HEK293 (cell line): ENCODE results near the gene NFAT5.

ENCODE experiments used
- CTCF ChIA-PET: fragments of 350-600 bp; formaldehyde crosslinking; extraction: SDS; loops from one replicate; lab custom pipeline; 2021; ENCODE audit warnings: antibody characterized with exemption; lab: Yijun Ruan, JAX
- POLR2A ChIA-PET: fragments of 300-600 bp; formaldehyde crosslinking; extraction: SDS; loops from one replicate; lab custom pipeline; 2020; ENCODE audit warnings: antibody characterized with exemption, inconsistent platforms; lab: Yijun Ruan, JAX
- H3K27ac ChIP-seq: fragments of 200-500 bp; sonication (Bioruptor generic); 2 replicates; pipeline ENCODE4 v1.5.1; 2014; ENCODE audit warnings: low read depth, low read length, control low read depth, inconsistent platforms; ENCODE audit errors: extremely low read depth
- H3K36me3 ChIP-seq, 2 experiments: fragments of 200-500 bp in 1 of 2; sonication (Bioruptor generic) in 1 of 2; 1 replicate in 1 of 2; 2 replicates in 1 of 2; pipeline ENCODE4 v1.5.1; 2014 to 2017; ENCODE audit warnings: inconsistent platforms in 2 of 2, low read length in 2 of 2; ENCODE audit not compliant: control insufficient read depth in 2 of 2, insufficient read depth in 1 of 2
- H3K4me1 ChIP-seq: fragments of 200-500 bp; sonication (Bioruptor generic); 2 replicates; pipeline ENCODE4 v1.5.1; 2014; ENCODE audit warnings: mild to moderate bottlenecking, low read length, inconsistent platforms; ENCODE audit not compliant: control insufficient read depth, insufficient read depth
- H3K4me3 ChIP-seq: 2 replicates; pipeline ENCODE4 v1.5.1; 2011; ENCODE audit warnings: low read depth, mild to moderate bottlenecking, control low read depth, low read length, moderate library complexity
- H3K9me3 ChIP-seq: fragments of 200-500 bp; sonication (Bioruptor generic); 2 replicates; pipeline ENCODE4 v1.5.1; 2014; ENCODE audit warnings: low read depth, low read length, inconsistent platforms; ENCODE audit not compliant: control insufficient read depth, insufficient read depth
- BCL11A ChIP-seq: fragments of 450-650 bp; formaldehyde crosslinking; IDR thresholded peaks from 2 replicates; pipeline ENCODE4 v1.5.1; 2016; ENCODE audit warnings: low read depth, missing biosample characterization, missing genetic modification characterization
- BCL11B ChIP-seq: fragments of 450-650 bp; formaldehyde crosslinking; IDR thresholded peaks from 2 replicates; pipeline ENCODE4 v1.5.1; 2016; ENCODE audit warnings: low read depth, missing biosample characterization, missing genetic modification characterization
- CTCF ChIP-seq: fragments of 450-650 bp; formaldehyde crosslinking; IDR thresholded peaks from 2 replicates; pipeline ENCODE4 v1.5.1; 2016; ENCODE audit warnings: missing biosample characterization, missing genetic modification characterization
- PRDM4 ChIP-seq: fragments of 450-650 bp; formaldehyde crosslinking; IDR thresholded peaks from 2 replicates; pipeline ENCODE4 v1.5.1; 2017; ENCODE audit warnings: missing biosample characterization, missing genetic modification characterization
- SP7 ChIP-seq: fragments of 450-650 bp; formaldehyde crosslinking; IDR thresholded peaks from 2 replicates; pipeline ENCODE4 v1.5.1; 2016; ENCODE audit warnings: missing biosample characterization, missing genetic modification characterization
- ZBTB26 ChIP-seq: fragments of 450-650 bp; formaldehyde crosslinking; optimal IDR thresholded peaks from 2 replicates; pipeline ENCODE3; 2016; ENCODE audit warnings: missing biosample characterization, mild to moderate bottlenecking, missing genetic modification characterization
- ZBTB48 ChIP-seq: fragments of 450-650 bp; formaldehyde crosslinking; IDR thresholded peaks from 2 replicates; pipeline ENCODE4 v1.5.1; 2016; ENCODE audit warnings: missing biosample characterization, missing genetic modification characterization
- ZFP3 ChIP-seq: fragments of 450-650 bp; formaldehyde crosslinking; IDR thresholded peaks from 2 replicates; pipeline ENCODE4 v1.5.1; 2016; ENCODE audit warnings: low read depth, missing biosample characterization, missing genetic modification characterization
- ZIC2 ChIP-seq: fragments of 450-650 bp; formaldehyde crosslinking; IDR thresholded peaks from 2 replicates; pipeline ENCODE4 v1.5.1; 2016; ENCODE audit warnings: missing biosample characterization, missing genetic modification characterization
- ZNF114 ChIP-seq: fragments of 450-650 bp; formaldehyde crosslinking; IDR thresholded peaks from 2 replicates; pipeline ENCODE4 v1.5.0; 2017; ENCODE audit warnings: missing biosample characterization, missing genetic modification characterization
- ZNF18 ChIP-seq: fragments of 450-650 bp; formaldehyde crosslinking; IDR thresholded peaks from 2 replicates; pipeline ENCODE4 v1.5.1; 2016; ENCODE audit warnings: missing biosample characterization, missing genetic modification characterization
- ZNF214 ChIP-seq: fragments of 450-650 bp; formaldehyde crosslinking; IDR thresholded peaks from 2 replicates; pipeline ENCODE4 v1.5.1; 2017; ENCODE audit warnings: missing biosample characterization, mild to moderate bottlenecking, missing genetic modification characterization, borderline replicate concordance
- ZNF24 ChIP-seq: fragments of 450-650 bp; formaldehyde crosslinking; IDR thresholded peaks from 2 replicates; pipeline ENCODE4 v1.5.1; 2016; ENCODE audit warnings: missing biosample characterization, missing genetic modification characterization
- ZNF335 ChIP-seq: fragments of 450-650 bp; formaldehyde crosslinking; conservative IDR thresholded peaks from 2 replicates; pipeline ENCODE4 v1.5.1; 2016; ENCODE audit warnings: missing biosample characterization, missing genetic modification characterization
- ZNF362 ChIP-seq: fragments of 450-650 bp; formaldehyde crosslinking; IDR thresholded peaks from 2 replicates; pipeline ENCODE4 v1.5.1; 2016; ENCODE audit warnings: missing biosample characterization, missing genetic modification characterization
- ZNF37A ChIP-seq: fragments of 450-650 bp; IDR thresholded peaks from 2 replicates; pipeline ENCODE4 v1.5.1; 2018; ENCODE audit warnings: missing biosample characterization, missing genetic modification characterization
- ZNF529 ChIP-seq: fragments of 450-650 bp; formaldehyde crosslinking; IDR thresholded peaks from 2 replicates; pipeline ENCODE4 v1.5.1; 2017; ENCODE audit warnings: missing genetic modification characterization, missing biosample characterization; ENCODE audit not compliant: insufficient replicate concordance
- ZNF600 ChIP-seq: fragments of 450-650 bp; formaldehyde crosslinking; IDR thresholded peaks from 2 replicates; pipeline ENCODE4 v1.5.1; 2016; ENCODE audit warnings: missing biosample characterization, missing genetic modification characterization
- ZXDB ChIP-seq: fragments of 450-650 bp; formaldehyde crosslinking; IDR thresholded peaks from 2 replicates; pipeline ENCODE4 v1.5.1; 2016; ENCODE audit warnings: missing biosample characterization, missing genetic modification characterization

NFAT5 gene

GRCh38 chr16:69564845-69565670 lies 708 bp upstream of the NFAT5 start:
- no peaks in the 10 kb centered on the region for H3K9me3 ChIP-seq
- H3K4me1 ChIP-seq = peaks cover 13% of the 10 kb centered on the region
- CTCF ChIA-PET = interaction anchor here (0.6 to 1.4 kb wide), 3 partner anchors 17 to 167 kb away, joined by 4 to 5 read pairs (median 4); no protein-coding TSS in a partner anchor
- H3K36me3 ChIP-seq = peaks cover 0 to 5% of the 10 kb centered on the region in 2 experiments; a peak in 1 of 3 replicates
- TF ChIP-seq ZIC2 (no peak), ZBTB48 (tag by site-specific recombination) (peak; percentile 33; the same call in 1 of the 2 replicates), ZNF335 (tag by site-specific recombination) (peak; percentile 71), ZFP3 (tag by site-specific recombination) (no peak), ZNF600 (tag by site-specific recombination) (peak; percentile 55; the same call in 1 of the 2 replicates), ZXDB (tag by site-specific recombination) (peak; percentile 58; the same call in 1 of the 2 replicates), ZNF214 (tag by site-specific recombination) (no peak), ZNF529 (tag by site-specific recombination) (no peak), ZBTB26 (tag by site-specific recombination) (no peak), ZNF362 (peak; percentile 80), ZNF18 (no peak), PRDM4 (no peak), CTCF (peak; percentile 61; the same call in 1 of the 2 replicates), ZNF114 (tag by site-specific recombination) (no peak), ZNF24 (tag by site-specific recombination) (no peak), ZNF37A (tag by site-specific recombination) (no peak), BCL11B (0 out of 2 replicates have a peak, but pooled peaks have one; percentile 44), BCL11A (tag by site-specific recombination) (peak; percentile 34; the same call in 1 of the 2 replicates), SP7 (tag by site-specific recombination) (peak; percentile 27; the same call in 1 of the 2 replicates)
- TF ChIP-seq, all 188 proteins: peak for 9
- H3K27ac ChIP-seq = peak overlapping the region; percentile 95
- POLR2A ChIA-PET = interaction anchor here (1.0 to 1.8 kb wide), 3 partner anchors 12 to 190 kb away, joined by 3 to 7 read pairs (median 3); partner anchors contain the start of gene NOB1
- H3K4me3 ChIP-seq = peak overlapping the region; percentile 55
